AG04450 (cell line): ENCODE measurements around the gene GCSH. TPM values are rescaled to one million over a fixed set of nuclear protein-coding genes. Genes with fewer than 3 reads are reported as not detected.

ENCODE experiments used
- CTCF ChIA-PET: fragments of 300-600, 350-600 bp; formaldehyde crosslinking; extraction: SDS; loops from one replicate; lab custom pipeline; 2022; ENCODE audit warnings: antibody characterized with exemption, inconsistent platforms; lab: Charles Lee
- POLR2A ChIA-PET: fragments of 350-600 bp; formaldehyde crosslinking; extraction: SDS; loops from one replicate; lab custom pipeline; 2021; ENCODE audit warnings: antibody characterized with exemption, inconsistent platforms; lab: Yijun Ruan, JAX
- DNase-seq: peaks from one replicate; pipeline ENCODE4 v3.0.0-alpha.2; 2011; ENCODE audit warnings: low read depth, low spot score
- H3K27ac ChIP-seq: one replicate; pipeline ENCODE4 v1.5.1; 2012; ENCODE audit warnings: low read depth, low read length, control low read depth
- H3K27me3 ChIP-seq: one replicate; pipeline ENCODE4 v1.6.0; 2012; ENCODE audit warnings: low read length; ENCODE audit not compliant: control insufficient read depth, insufficient read depth
- H3K4me3 ChIP-seq: 2 replicates; pipeline ENCODE4 v1.5.1; 2011; ENCODE audit warnings: mild to moderate bottlenecking, low read depth, low read length, control low read depth
- H3K9me3 ChIP-seq: 2 replicates; pipeline ENCODE4 v1.5.1; 2012; ENCODE audit warnings: low read length; ENCODE audit not compliant: control insufficient read depth, insufficient read depth
- polyA plus RNA-seq: library from polyadenylated mRNA; depleted of rRNA; stranded (reverse); fragments of >200 nt; gene quantifications from 2 replicates; pipeline ENCODE4 v1.2.3, GENCODE V29; 2011
- TF ChIP-seq, protein P1 (sequence below): IDR thresholded peaks from 2 replicates; pipeline ENCODE4 v1.5.1; 2011; ENCODE audit warnings: low read depth, low read length, control low read depth, inconsistent platforms

GCSH gene
- polyA plus RNA-seq, 1 experiment, result 26.7 TPM

DNA sequence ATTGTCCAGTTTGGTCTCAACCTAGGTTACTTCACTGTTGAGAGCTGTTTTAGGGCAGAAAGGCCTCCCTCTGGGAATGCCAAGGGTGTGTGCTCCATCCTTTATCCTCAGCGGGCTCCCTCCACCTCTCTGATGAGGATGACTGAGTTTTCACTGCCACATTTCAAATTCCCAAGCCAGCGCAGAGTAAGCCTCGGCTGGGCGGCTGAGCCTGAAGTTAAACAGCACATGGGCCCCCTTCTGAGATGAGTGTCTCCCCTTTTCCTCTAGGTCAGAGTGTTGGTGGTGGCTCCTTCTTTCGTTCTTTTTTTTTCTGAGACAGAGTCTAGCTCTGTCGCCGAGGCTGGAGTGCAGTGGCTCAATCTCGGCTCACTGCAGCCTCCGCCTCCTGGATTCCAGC, 5.5 kb upstream of the GCSH start:
- Histone ChIP-seq H3K9me3 (no peaks in the 10 kb centered on the region), H3K4me3 (no peak overlapping the region), H3K27ac (no peak overlapping the region), H3K27me3 (no peaks in the 10 kb centered on the region)
- DNase-seq, result no peak
- POLR2A ChIA-PET, result no interaction called here
- CTCF ChIA-PET, result interaction anchor here (0.6 kb wide), 1 partner anchor 66 kb away, joined by 3 read pairs; the partner anchor contains the start of gene ATMIN
- TF ChIP-seq, protein P1, sequence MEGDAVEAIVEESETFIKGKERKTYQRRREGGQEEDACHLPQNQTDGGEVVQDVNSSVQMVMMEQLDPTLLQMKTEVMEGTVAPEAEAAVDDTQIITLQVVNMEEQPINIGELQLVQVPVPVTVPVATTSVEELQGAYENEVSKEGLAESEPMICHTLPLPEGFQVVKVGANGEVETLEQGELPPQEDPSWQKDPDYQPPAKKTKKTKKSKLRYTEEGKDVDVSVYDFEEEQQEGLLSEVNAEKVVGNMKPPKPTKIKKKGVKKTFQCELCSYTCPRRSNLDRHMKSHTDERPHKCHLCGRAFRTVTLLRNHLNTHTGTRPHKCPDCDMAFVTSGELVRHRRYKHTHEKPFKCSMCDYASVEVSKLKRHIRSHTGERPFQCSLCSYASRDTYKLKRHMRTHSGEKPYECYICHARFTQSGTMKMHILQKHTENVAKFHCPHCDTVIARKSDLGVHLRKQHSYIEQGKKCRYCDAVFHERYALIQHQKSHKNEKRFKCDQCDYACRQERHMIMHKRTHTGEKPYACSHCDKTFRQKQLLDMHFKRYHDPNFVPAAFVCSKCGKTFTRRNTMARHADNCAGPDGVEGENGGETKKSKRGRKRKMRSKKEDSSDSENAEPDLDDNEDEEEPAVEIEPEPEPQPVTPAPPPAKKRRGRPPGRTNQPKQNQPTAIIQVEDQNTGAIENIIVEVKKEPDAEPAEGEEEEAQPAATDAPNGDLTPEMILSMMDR, result no peak

DNA sequence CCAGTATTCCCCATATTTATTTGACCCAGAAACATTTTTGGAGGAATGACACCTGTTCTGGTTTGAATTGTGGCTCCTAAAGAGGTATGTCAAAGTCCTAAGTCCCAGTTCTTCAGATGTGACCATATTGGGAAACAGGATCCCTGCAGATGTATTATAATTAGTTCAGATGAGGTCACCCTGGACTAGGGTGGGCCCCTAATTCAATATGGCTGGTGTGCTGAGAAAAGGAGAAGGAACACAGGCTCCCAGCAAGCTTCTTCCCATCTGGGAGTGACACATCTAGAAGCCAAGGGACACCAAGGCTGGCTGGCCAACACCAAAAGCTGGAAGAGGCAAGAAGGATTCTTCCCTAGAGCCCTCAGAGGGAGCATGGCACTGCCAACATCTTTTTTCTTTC, 3.8 kb upstream of the GCSH start:
- TF ChIP-seq, protein P1, result no peak
- Histone ChIP-seq H3K27ac (no peak overlapping the region), H3K4me3 (no peak overlapping the region), H3K9me3 (no peaks in the 10 kb centered on the region; the same call in 1 of the 2 replicates), H3K27me3 (no peaks in the 10 kb centered on the region)
- ChIA-PET CTCF (interaction anchor here (1.0 kb wide), 1 partner anchor 64 kb away, joined by 4 read pairs; the partner anchor contains the start of gene ATMIN), POLR2A (no interaction called here)
- no peak for DNase-seq

DNA sequence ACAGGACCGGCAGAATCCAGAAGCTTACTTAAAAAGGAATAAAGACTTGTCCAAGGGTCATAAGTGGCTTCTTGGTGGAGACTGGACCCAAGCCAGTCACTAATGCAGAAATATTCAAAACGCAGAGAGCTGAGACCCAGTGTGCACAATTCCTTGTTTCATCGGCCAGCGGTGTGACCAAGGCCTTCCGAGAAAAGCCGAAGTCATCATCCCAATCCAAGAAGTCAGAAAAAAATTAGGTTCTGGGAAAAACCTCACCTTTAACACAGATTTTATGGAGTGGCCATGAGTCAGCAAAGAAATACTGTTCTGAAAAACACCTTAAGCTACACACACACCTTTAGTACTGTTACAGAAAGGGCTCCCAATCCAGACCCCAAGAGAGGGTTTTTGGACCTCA, 1.0 kb upstream of the GCSH start:
- POLR2A ChIA-PET, result no interaction called here
- TF ChIP-seq, protein P1, result no peak
- CTCF ChIA-PET, result no interaction called here

DNA sequence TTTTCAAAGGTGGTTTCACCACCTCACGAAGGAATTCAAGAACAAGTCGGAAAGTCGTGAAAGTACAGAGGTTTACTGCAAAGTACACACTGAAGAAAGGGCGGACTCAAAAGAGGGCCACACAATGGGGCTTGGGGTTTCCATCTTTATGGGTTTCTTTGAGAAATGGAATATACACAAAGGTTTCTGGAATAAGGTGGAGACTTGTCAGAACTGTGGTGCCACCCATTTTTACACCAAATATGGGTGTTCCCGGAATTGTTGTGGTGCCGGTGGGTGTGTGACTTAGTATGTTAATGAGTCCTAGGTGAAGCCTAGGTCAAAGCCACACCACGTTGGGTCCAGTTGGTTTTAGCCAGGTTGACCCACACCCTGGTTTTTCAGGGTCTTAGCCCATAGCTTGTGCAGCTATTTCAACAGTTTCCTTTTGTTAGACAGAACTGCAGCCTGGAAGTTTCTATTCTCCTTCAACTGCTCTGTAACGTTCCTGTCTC, 567 bp upstream of the GCSH start:
- no peak for DNase-seq
- Histone ChIP-seq H3K27ac (no peak overlapping the region), H3K9me3 (no peaks in the 10 kb centered on the region; the same call in 1 of the 2 replicates), H3K27me3 (no peaks in the 10 kb centered on the region), H3K4me3 (0 out of 2 replicates have a peak overlapping the region, but pooled peaks have one; percentile 17)
- CTCF ChIA-PET, result no interaction called here
- TF ChIP-seq, protein P1, result no peak
- POLR2A ChIA-PET, result no interaction called here

More for the DNA sequence above, 1.0 kb upstream of the GCSH start:
- no peak for DNase-seq
- no peaks in the 10 kb centered on the region; the same call in 1 of the 2 replicates for H3K9me3 ChIP-seq
- H3K27ac ChIP-seq, result no peak overlapping the region
- no peak overlapping the region for H3K4me3 ChIP-seq
- H3K27me3 ChIP-seq, result no peaks in the 10 kb centered on the region

DNA sequence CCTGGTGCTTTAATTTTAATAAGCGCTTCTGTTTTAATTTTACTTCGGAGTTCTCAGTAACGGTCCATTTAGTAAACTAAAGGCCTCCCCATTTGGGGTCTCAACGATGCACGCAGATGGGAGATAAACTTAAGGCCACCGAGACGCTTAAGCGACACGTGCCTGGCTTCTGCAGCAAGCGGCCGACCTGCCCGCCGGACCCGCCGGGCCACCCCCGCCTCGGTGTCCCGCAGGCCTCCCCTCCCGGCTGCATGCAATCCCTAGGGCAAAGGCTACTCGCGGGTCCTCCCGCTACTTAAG, 592 bp downstream of the GCSH start:
- DNase-seq, result no peak
- ChIA-PET CTCF (interaction anchor here (0.6 to 1.4 kb wide), 3 partner anchors 47 to 109 kb away, joined by 5 to 9 read pairs (median 8); no protein-coding TSS in a partner anchor), POLR2A (no interaction called here)
- Histone ChIP-seq H3K4me3 (peak overlapping the region; percentile 73), H3K27me3 (no peaks in the 10 kb centered on the region), H3K9me3 (no peaks in the 10 kb centered on the region; the same call in 1 of the 2 replicates), H3K27ac (no peak overlapping the region)
- TF ChIP-seq, protein P1, result no peak
